ENCODE data around the gene NAV3.

DNA sequence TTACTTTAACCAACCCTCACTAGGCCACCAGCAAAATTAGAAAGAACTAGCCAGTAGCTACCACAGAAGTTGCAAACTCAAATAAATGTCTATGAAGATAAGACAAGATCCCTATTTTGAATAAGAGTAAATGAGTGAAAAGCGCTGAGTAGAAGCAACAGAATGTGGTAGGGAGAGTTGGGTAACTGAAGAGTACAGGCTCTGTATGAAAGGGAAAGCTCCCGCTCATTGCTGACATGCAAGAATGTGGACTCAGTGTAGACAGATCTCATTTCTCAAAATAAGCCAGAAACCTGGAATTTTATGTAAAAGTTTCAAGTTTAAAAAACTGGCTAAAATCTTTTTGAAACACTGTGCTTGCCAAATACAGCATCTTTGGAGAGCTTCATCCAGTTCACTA, 63.9 kb downstream of the NAV3 start:
- TF ChIP-seq, protein P1, sequence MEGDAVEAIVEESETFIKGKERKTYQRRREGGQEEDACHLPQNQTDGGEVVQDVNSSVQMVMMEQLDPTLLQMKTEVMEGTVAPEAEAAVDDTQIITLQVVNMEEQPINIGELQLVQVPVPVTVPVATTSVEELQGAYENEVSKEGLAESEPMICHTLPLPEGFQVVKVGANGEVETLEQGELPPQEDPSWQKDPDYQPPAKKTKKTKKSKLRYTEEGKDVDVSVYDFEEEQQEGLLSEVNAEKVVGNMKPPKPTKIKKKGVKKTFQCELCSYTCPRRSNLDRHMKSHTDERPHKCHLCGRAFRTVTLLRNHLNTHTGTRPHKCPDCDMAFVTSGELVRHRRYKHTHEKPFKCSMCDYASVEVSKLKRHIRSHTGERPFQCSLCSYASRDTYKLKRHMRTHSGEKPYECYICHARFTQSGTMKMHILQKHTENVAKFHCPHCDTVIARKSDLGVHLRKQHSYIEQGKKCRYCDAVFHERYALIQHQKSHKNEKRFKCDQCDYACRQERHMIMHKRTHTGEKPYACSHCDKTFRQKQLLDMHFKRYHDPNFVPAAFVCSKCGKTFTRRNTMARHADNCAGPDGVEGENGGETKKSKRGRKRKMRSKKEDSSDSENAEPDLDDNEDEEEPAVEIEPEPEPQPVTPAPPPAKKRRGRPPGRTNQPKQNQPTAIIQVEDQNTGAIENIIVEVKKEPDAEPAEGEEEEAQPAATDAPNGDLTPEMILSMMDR (conservative IDR thresholded peaks at IDR 0.05; ENCODE audit: low read length), result no peak
- no peak for TF ChIP-seq EZH2phosphoT487 (IDR thresholded peaks at IDR 0.05; ENCODE audit: borderline replicate concordance)
